H9 (cell line): ENCODE data around the gene ARMH3. TPM values are rescaled to one million over a fixed set of nuclear protein-coding genes. Genes with fewer than 3 reads are reported as not detected.

Experiments used
- DNase-seq: peaks from one replicate; pipeline ENCODE4 v3.0.0-alpha.2; 2017
- H2AFZ ChIP-seq: one replicate; pipeline ENCODE4 v1.6.1; 2013; ENCODE audit warnings: mild to moderate bottlenecking, low read length, control low read depth, moderate library complexity
- H2AK5ac ChIP-seq: 2 replicates; pipeline ENCODE4 v1.6.1; 2013; ENCODE audit warnings: low read length, control low read depth, mixed read lengths; ENCODE audit not compliant: insufficient read length
- H2BK120ac ChIP-seq: one replicate; pipeline ENCODE4 v1.6.1; 2013; ENCODE audit warnings: low read depth, mild to moderate bottlenecking, low read length, control low read depth, inconsistent platforms; ENCODE audit not compliant: poor library complexity, severe bottlenecking
- H2BK12ac ChIP-seq: 2 replicates; pipeline ENCODE4 v1.6.1; 2013; ENCODE audit warnings: low read length, control low read depth, mixed read lengths, low read depth; ENCODE audit not compliant: insufficient read length
- H2BK15ac ChIP-seq: 2 replicates; pipeline ENCODE4 v1.6.1; 2013; ENCODE audit warnings: low read depth, low read length, control low read depth
- H2BK20ac ChIP-seq: one replicate; pipeline ENCODE4 v1.6.1; 2013; ENCODE audit warnings: low read depth, mild to moderate bottlenecking, low read length, control low read depth, inconsistent platforms; ENCODE audit not compliant: poor library complexity, severe bottlenecking
- H2BK5ac ChIP-seq: 2 replicates; pipeline ENCODE4 v1.6.1; 2013; ENCODE audit warnings: low read length, control low read depth, mixed read lengths; ENCODE audit not compliant: insufficient read length
- H3K14ac ChIP-seq: 2 replicates; pipeline ENCODE4 v1.6.1; 2013; ENCODE audit warnings: low read length, control low read depth; ENCODE audit not compliant: insufficient read depth
- H3K18ac ChIP-seq: 2 replicates; pipeline ENCODE4 v1.6.1; 2013; ENCODE audit warnings: low read depth, mild to moderate bottlenecking, mixed read lengths, low read length, control low read depth; ENCODE audit not compliant: insufficient read length
- H3K23ac ChIP-seq: 2 replicates; pipeline ENCODE4 v1.6.1; 2013; ENCODE audit warnings: low read length, control low read depth, mixed read lengths, low read depth; ENCODE audit not compliant: insufficient read length
- H3K23me2 ChIP-seq: 2 replicates; pipeline ENCODE4 v1.6.1; 2013; ENCODE audit warnings: low read depth, mild to moderate bottlenecking, mixed read lengths, low read length, control low read depth; ENCODE audit not compliant: insufficient read length, poor library complexity, severe bottlenecking
- H3K27ac ChIP-seq: 2 replicates; pipeline ENCODE4 v1.5.1; 2013; ENCODE audit warnings: low read length, control low read depth, mixed read lengths, low read depth; ENCODE audit not compliant: insufficient read length
- H3K27me3 ChIP-seq: 2 replicates; pipeline ENCODE4 v1.6.1; 2013; ENCODE audit warnings: low read length, control low read depth, inconsistent platforms; ENCODE audit not compliant: insufficient read depth
- H3K4ac ChIP-seq: 2 replicates; pipeline ENCODE4 v1.6.1; 2013; ENCODE audit warnings: low read depth, mild to moderate bottlenecking, control low read depth, inconsistent platforms, low read length, moderate library complexity
- H3K4me1 ChIP-seq: 2 replicates; pipeline ENCODE4 v1.6.1; 2013; ENCODE audit warnings: low read length, control low read depth, inconsistent platforms; ENCODE audit not compliant: insufficient read depth
- H3K4me2 ChIP-seq: 2 replicates; pipeline ENCODE4 v1.6.1; 2013; ENCODE audit warnings: low read length, control low read depth, mixed read lengths; ENCODE audit not compliant: insufficient read length, insufficient read depth
- H3K56ac ChIP-seq: 2 replicates; pipeline ENCODE4 v1.6.1; 2013; ENCODE audit warnings: low read depth, mild to moderate bottlenecking, mixed read lengths, low read length, control low read depth; ENCODE audit not compliant: insufficient read length
- H3K79me1 ChIP-seq: 2 replicates; pipeline ENCODE4 v1.6.1; 2013; ENCODE audit warnings: low read depth, mild to moderate bottlenecking, moderate library complexity, low read length, control low read depth, inconsistent platforms; ENCODE audit not compliant: insufficient read depth, poor library complexity, severe bottlenecking
- H3K79me2 ChIP-seq: 2 replicates; pipeline ENCODE4 v1.6.1; 2013; ENCODE audit warnings: low read length, control low read depth, inconsistent platforms; ENCODE audit not compliant: insufficient read depth
- H3K9ac ChIP-seq: 2 replicates; pipeline ENCODE4 v1.6.1; 2013; ENCODE audit warnings: low read length, control low read depth, mixed read lengths; ENCODE audit not compliant: insufficient read length; ENCODE audit errors: extremely low read depth
- H3K9me3 ChIP-seq: one replicate; pipeline ENCODE4 v1.6.1; 2013; ENCODE audit warnings: low read depth, low read length, inconsistent platforms; ENCODE audit not compliant: control insufficient read depth
- H3T11ph ChIP-seq: one replicate; pipeline ENCODE4 v1.6.1; 2013; ENCODE audit warnings: mild to moderate bottlenecking, low read length, control low read depth, inconsistent platforms
- H4K20me1 ChIP-seq: one replicate; pipeline ENCODE4 v1.6.1; 2013; ENCODE audit not compliant: control insufficient read depth, insufficient read length, insufficient read depth
- H4K5ac ChIP-seq: 2 replicates; pipeline ENCODE4 v1.6.1; 2013; ENCODE audit warnings: low read depth, mild to moderate bottlenecking, mixed read lengths, low read length, control low read depth; ENCODE audit not compliant: insufficient read length
- H4K8ac ChIP-seq: replicated peaks from 2 replicates; pipeline ENCODE4 v1.6.1; 2013; ENCODE audit warnings: low read length, control low read depth, mixed read lengths, low read depth; ENCODE audit not compliant: insufficient read length
- H4K91ac ChIP-seq: 2 replicates; pipeline ENCODE4 v1.6.1; 2013; ENCODE audit warnings: low read depth, mild to moderate bottlenecking, moderate library complexity, mixed read lengths, low read length, control low read depth; ENCODE audit not compliant: insufficient read length
- H3K27ac Mint-ChIP-seq, 3 experiments: 2 replicates in 2 of 3; 3 replicates in 1 of 3; pipeline ENCODE4 v1.8.0; 2020 to 2021; ENCODE audit warnings: mixed read lengths in 3 of 3, mild to moderate bottlenecking in 1 of 3, moderate library complexity in 1 of 3
- H3K27me3 Mint-ChIP-seq: 2 replicates; pipeline ENCODE4 v1.8.0; 2021; ENCODE audit warnings: low read depth, mild to moderate bottlenecking, moderate library complexity, mixed read lengths
- H3K36me3 Mint-ChIP-seq, 3 experiments: 2 replicates in 2 of 3; 3 replicates in 1 of 3; pipeline ENCODE4 v1.8.0; 2020 to 2021; ENCODE audit warnings: low read depth in 3 of 3, mixed read lengths in 3 of 3; ENCODE audit not compliant: insufficient read depth in 1 of 3
- H3K4me1 Mint-ChIP-seq, 2 experiments: 2 replicates each; pipeline ENCODE4 v1.8.0; 2020; ENCODE audit warnings: mixed read lengths in 2 of 2
- H3K4me3 Mint-ChIP-seq, 2 experiments: 2 replicates in 1 of 2; 3 replicates in 1 of 2; pipeline ENCODE4 v1.8.0; 2020 to 2021; ENCODE audit warnings: mild to moderate bottlenecking in 2 of 2, mixed read lengths in 2 of 2, moderate library complexity in 1 of 2
- H3K9me3 Mint-ChIP-seq, 2 experiments: 2 replicates in 1 of 2; 3 replicates in 1 of 2; pipeline ENCODE4 v1.8.0; 2020; ENCODE audit warnings: mild to moderate bottlenecking in 2 of 2, mixed read lengths in 2 of 2, moderate library complexity in 1 of 2
- WGBS: extraction: QIAGEN DNeasy Blood & Tissue Kit; methylation state at CpG from one replicate; pipeline ENCODE4 v1.1.7; 2013; ENCODE audit warnings: missing lambda C conversion rate, low lambda C conversion rate, mixed read lengths; ENCODE audit not compliant: insufficient read length; ENCODE audit errors: extremely low coverage; 5-methylcytosine and 5-hydroxymethylcytosine counted together
- total RNA-seq: library from RNA; stranded (reverse); gene quantifications from 2 replicates; pipeline ENCODE4 v1.2.1, GENCODE V29; 2021
- TF ChIP-seq, protein P1 (sequence below): fragments of 200-600 bp; sonication (generic); conservative IDR thresholded peaks from 3 replicates; pipeline ENCODE4 v1.8.0; 2021; ENCODE audit warnings: antibody characterized with exemption, mild to moderate bottlenecking

The ARMH3 gene
- total RNA-seq, 1 experiment from 2014 or later = 20.4 TPM

DNA sequence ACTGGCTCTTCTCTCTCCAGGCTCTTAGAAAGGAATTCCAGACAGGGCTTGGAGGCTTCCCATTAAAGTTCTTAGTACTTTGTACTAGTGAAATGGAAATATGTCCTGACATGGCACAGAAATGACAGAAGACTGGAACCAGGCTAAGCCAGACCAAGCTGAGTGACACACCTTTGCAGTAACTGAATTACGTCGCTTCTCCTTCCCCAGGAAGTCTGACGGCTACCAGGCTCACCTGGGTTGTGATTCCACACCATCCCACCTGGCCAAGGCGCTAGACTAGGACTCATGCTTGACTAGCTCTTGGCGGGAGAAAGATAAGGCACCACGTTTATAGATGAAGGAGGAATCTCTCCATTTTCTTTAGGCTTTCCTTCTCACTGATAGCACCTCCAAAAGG is 161.7 kb downstream of the ARMH3 start:
- no peak overlapping the region for H2AFZ ChIP-seq
- H3K23ac ChIP-seq = no peak overlapping the region
- Mint-ChIP-seq H3K27me3 (no peaks in the 10 kb centered on the region), H3K36me3 (no peaks in the 10 kb centered on the region), H3K4me1 (peaks cover 2 to 10% of the 10 kb centered on the region in 2 experiments; a peak in 3 of 4 replicates), H3K4me3 (no peak overlapping the region), H3K9me3 (no peaks in the 10 kb centered on the region), H3K27ac (no peak overlapping the region; a peak in 1 of 7 replicates)
- H4K20me1 ChIP-seq = no peaks in the 10 kb centered on the region
- no peaks in the 10 kb centered on the region for H3K27me3 ChIP-seq
- H4K5ac ChIP-seq = no peak overlapping the region
- WGBS = no CpG with 5 or more reads among the region's 6 CpGs
- no peak overlapping the region for H3K4ac ChIP-seq
- H3K56ac ChIP-seq = no peak overlapping the region
- H3K27ac ChIP-seq = no peak overlapping the region
- no peak overlapping the region for H3K14ac ChIP-seq
- H3K18ac ChIP-seq = no peak overlapping the region
- DNase-seq = no peak
- H2BK20ac ChIP-seq = no peak overlapping the region
- no peaks in the 10 kb centered on the region for H3K79me2 ChIP-seq
- H3K9me3 ChIP-seq = no peaks in the 10 kb centered on the region
- no peak overlapping the region for H3K9ac ChIP-seq
- TF ChIP-seq, protein P1, sequence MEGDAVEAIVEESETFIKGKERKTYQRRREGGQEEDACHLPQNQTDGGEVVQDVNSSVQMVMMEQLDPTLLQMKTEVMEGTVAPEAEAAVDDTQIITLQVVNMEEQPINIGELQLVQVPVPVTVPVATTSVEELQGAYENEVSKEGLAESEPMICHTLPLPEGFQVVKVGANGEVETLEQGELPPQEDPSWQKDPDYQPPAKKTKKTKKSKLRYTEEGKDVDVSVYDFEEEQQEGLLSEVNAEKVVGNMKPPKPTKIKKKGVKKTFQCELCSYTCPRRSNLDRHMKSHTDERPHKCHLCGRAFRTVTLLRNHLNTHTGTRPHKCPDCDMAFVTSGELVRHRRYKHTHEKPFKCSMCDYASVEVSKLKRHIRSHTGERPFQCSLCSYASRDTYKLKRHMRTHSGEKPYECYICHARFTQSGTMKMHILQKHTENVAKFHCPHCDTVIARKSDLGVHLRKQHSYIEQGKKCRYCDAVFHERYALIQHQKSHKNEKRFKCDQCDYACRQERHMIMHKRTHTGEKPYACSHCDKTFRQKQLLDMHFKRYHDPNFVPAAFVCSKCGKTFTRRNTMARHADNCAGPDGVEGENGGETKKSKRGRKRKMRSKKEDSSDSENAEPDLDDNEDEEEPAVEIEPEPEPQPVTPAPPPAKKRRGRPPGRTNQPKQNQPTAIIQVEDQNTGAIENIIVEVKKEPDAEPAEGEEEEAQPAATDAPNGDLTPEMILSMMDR = no peak
- no peak overlapping the region for H4K8ac ChIP-seq
- no peak overlapping the region for H2BK5ac ChIP-seq
- no peak overlapping the region for H3K4me2 ChIP-seq
- H3K23me2 ChIP-seq = no peaks in the 10 kb centered on the region
- H3K79me1 ChIP-seq = no peaks in the 10 kb centered on the region
- H2BK12ac ChIP-seq = no peak overlapping the region
- H2AK5ac ChIP-seq = no peak overlapping the region
- no peaks in the 10 kb centered on the region for H3K4me1 ChIP-seq
- no peak overlapping the region for H4K91ac ChIP-seq
- no peak overlapping the region for H2BK120ac ChIP-seq
- H3T11ph ChIP-seq = no peak overlapping the region
- H2BK15ac ChIP-seq = no peak overlapping the region
